K562 (cell line): Measurements from ENCODE around the gene EML6. TPM values are rescaled to one million over a fixed set of nuclear protein-coding genes. Genes with fewer than 3 reads are reported as not detected.

Source experiments
- ATAC-seq: fragments of 200-7000 bp; cut with Tn5 transposase; 3 replicates; pipeline ENCODE4 v1.9.1; 2020; ENCODE audit warnings: moderate library complexity
- BruUV-seq: library from RNA; stranded (reverse); fragments of 400-500 nt; replicated peaks from 2 replicates; lab custom pipeline; 2021; lab: Mats Ljungman, UMichigan
- CTCF ChIA-PET: fragments of 300-600 bp; formaldehyde crosslinking; extraction: SDS; loops from one replicate; lab custom pipeline; 2021; ENCODE audit warnings: low intra/inter-chr PET ratio; lab: Yijun Ruan, JAX
- POLR2A ChIA-PET: fragments of 300-600, 350-650 bp; sonication (Branson Sonifier 250); formaldehyde crosslinking; extraction: SDS; loops from one replicate; lab custom pipeline; 2021; ENCODE audit warnings: antibody characterized with exemption, inconsistent platforms; lab: Yijun Ruan, JAX
- DNase-seq, 4 experiments: peaks; one replicate each; pipeline versions ENCODE4 v3.0.0 to v3.0.0-alpha.2; 2011 to 2018; ENCODE audit warnings: low spot score in 3 of 4, mixed read lengths in 3 of 4; ENCODE audit errors: extremely low read depth in 1 of 4
- FAIRE-seq: peaks from 2 replicates; lab custom pipeline; 2011; peaks lifted over from hg19 to GRCh38; lab: Jason Lieb, UNC
- H2AFZ ChIP-seq: 2 replicates; pipeline ENCODE4 v1.6.0; 2011; ENCODE audit warnings: low read depth, low read length, control low read depth, inconsistent platforms
- H3K27ac ChIP-seq: fragments of 200-600 bp; 3 replicates; pipeline ENCODE4 v1.8.0; 2011; ENCODE audit warnings: low read depth, mild to moderate bottlenecking, control low read depth, inconsistent platforms, low read length, moderate library complexity, mixed read lengths; ENCODE audit errors: extremely low read depth
- H3K27me3 ChIP-seq, 2 experiments: fragments of 300-600 bp in 1 of 2; 2 replicates in 1 of 2; 3 replicates in 1 of 2; pipeline versions ENCODE4 v1.6.0 to v1.8.0; 2011; ENCODE audit warnings: inconsistent platforms in 2 of 2, low read length in 2 of 2, mild to moderate bottlenecking in 1 of 2, mixed read lengths in 1 of 2, moderate library complexity in 1 of 2; ENCODE audit not compliant: control insufficient read depth in 2 of 2, insufficient read depth in 2 of 2
- H3K36me3 ChIP-seq: fragments of 300-600 bp; 3 replicates; pipeline ENCODE4 v1.8.0; 2011; ENCODE audit warnings: mild to moderate bottlenecking, low read length, inconsistent platforms; ENCODE audit not compliant: control insufficient read depth, insufficient read depth
- H3K4me1 ChIP-seq, 2 experiments: fragments of 200-600 bp in 1 of 2; replicated peaks in 1 of 2; 2 replicates in 1 of 2; 3 replicates in 1 of 2; pipeline versions ENCODE4 v1.5.1 to v1.8.0; 2011; ENCODE audit warnings: inconsistent platforms in 2 of 2, low read length in 2 of 2, mild to moderate bottlenecking in 1 of 2, mixed read lengths in 1 of 2, moderate library complexity in 1 of 2; ENCODE audit not compliant: control insufficient read depth in 2 of 2, insufficient read depth in 2 of 2
- H3K4me2 ChIP-seq: 2 replicates; pipeline ENCODE4 v1.6.1; 2011; ENCODE audit warnings: low read length, control low read depth, inconsistent platforms, mixed read lengths; ENCODE audit not compliant: insufficient read depth
- H3K4me3 ChIP-seq: fragments of 200-600 bp; sonication (generic), shearing (Covaris generic); 2 replicates; pipeline ENCODE4 v1.5.1; 2016; ENCODE audit warnings: control low read depth, inconsistent platforms
- H3K79me2 ChIP-seq: fragments of 200-600 bp; 3 replicates; pipeline ENCODE4 v1.8.0; 2011; ENCODE audit warnings: low read length, inconsistent platforms; ENCODE audit not compliant: control insufficient read depth, insufficient read depth
- H3K9ac ChIP-seq, 2 experiments: 2 replicates each; pipeline versions ENCODE4 v1.6.0 to v1.6.1; 2011; ENCODE audit warnings: low read depth in 2 of 2, low read length in 2 of 2, control low read depth in 1 of 2, inconsistent platforms in 1 of 2, mild to moderate bottlenecking in 1 of 2, mixed read lengths in 1 of 2; ENCODE audit not compliant: insufficient read depth in 1 of 2
- H3K9me1 ChIP-seq: one replicate; pipeline ENCODE4 v1.6.0; 2011; ENCODE audit warnings: inconsistent platforms, mild to moderate bottlenecking, low read length, moderate library complexity; ENCODE audit not compliant: control insufficient read depth, insufficient read depth
- H3K9me3 ChIP-seq: replicated peaks from 2 replicates; pipeline ENCODE4 v1.5.1; 2011; ENCODE audit warnings: low read depth, low read length, inconsistent platforms; ENCODE audit not compliant: control insufficient read depth, insufficient read depth
- H4K20me1 ChIP-seq: replicated peaks from 2 replicates; pipeline ENCODE4 v1.6.1; 2011; ENCODE audit warnings: low read length, inconsistent platforms, mixed read lengths; ENCODE audit not compliant: control insufficient read depth, insufficient read depth
- STAT5B ChIP-seq: fragments of 250-450 bp; sonication (Bioruptor Pico); IDR thresholded peaks from 2 replicates; pipeline ENCODE4 v1.8.0; 2021; ENCODE audit warnings: mild to moderate bottlenecking, inconsistent platforms
- TBL1XR1 ChIP-seq, 2 experiments: IDR thresholded peaks; 2 replicates each; pipeline ENCODE4 v1.6.1; 2012; ENCODE audit warnings: improper control_type of control experiment in 2 of 2, low read length in 2 of 2, mild to moderate bottlenecking in 1 of 2
- ZNF324 ChIP-seq: fragments of 250-450 bp; sonication (Bioruptor Pico); IDR thresholded peaks from 2 replicates; pipeline ENCODE4 v1.4.0; 2020; ENCODE audit warnings: mild to moderate bottlenecking
- ZNF445 ChIP-seq: fragments of 250-450 bp; sonication (Bioruptor Pico); IDR thresholded peaks from 2 replicates; pipeline ENCODE4 v1.4.0; 2020; ENCODE audit warnings: low read depth, mild to moderate bottlenecking, moderate library complexity
- in situ Hi-C: fragments of 300-500 bp; cut with MboI; formaldehyde crosslinking; loops from 4 replicates; pipeline ENCODE4 v1.15.0; 2018; ENCODE audit warnings: inconsistent platforms, mixed read lengths
- intact Hi-C: fragments of 100-400 bp; cut with micrococcal nuclease; formaldehyde crosslinking; loops from 2 replicates; pipeline ENCODE4 v1.14.2; 2022
- polyA plus RNA-seq, 8 experiments: library from polyadenylated mRNA; depleted of rRNA in 4 of 8; stranded (reverse) in 5 of 8; unstranded in 3 of 8; fragments of >200 nt; fragmentation: Nextera tagmentation in 2 of 8; fragmentation: Illumina TruSeq in 1 of 8; extraction: Ambion mirVana in 2 of 8; extraction: Trizol in 1 of 8; gene quantifications; 2 replicates each; pipeline versions ENCODE4 v1.2.1 to v1.2.3, GENCODE V29; 2011 to 2014; ENCODE audit warnings: inconsistent platforms in 1 of 8, missing spikeins in 1 of 8
- total RNA-seq, 7 experiments: library from RNA; depleted of rRNA in 6 of 7; stranded (reverse); fragments of >200 nt in 6 of 7; fragmentation: Illumina TruSeq in 2 of 7; extraction: Trizol in 2 of 7; gene quantifications; 2 replicates each; pipeline versions ENCODE4 v1.2.1 to v1.2.3, GENCODE V29; 2011 to 2021; ENCODE audit warnings: low replicate concordance in 1 of 7
- TF ChIP-seq, protein P1 (sequence below): fragments of 450-650 bp; IDR thresholded peaks from 2 replicates; pipeline ENCODE4 v1.6.1; 2014; ENCODE audit warnings: low read depth, mild to moderate bottlenecking, moderate library complexity, borderline replicate concordance

Gene EML6
- total and polyA plus RNA-seq, 9 of the 15 experiments (the other 6 are each of a cell fraction or from before 2014, with no cell fraction given), result 0.07 to 0.56 (median 0.25) TPM

- Histone ChIP-seq H3K4me2 (no peak overlapping the region), H3K9me1 (no peaks in the 10 kb centered on the region), H3K4me3 (no peak overlapping the region), H3K36me3 (no peaks in the 10 kb centered on the region), H3K27me3 (peaks cover 0 to 5% of the 10 kb centered on the region in 2 experiments; a peak in 1 of 5 replicates), H3K4me1 (no peaks in the 10 kb centered on the region), H3K9me3 (no peaks in the 10 kb centered on the region), H3K9ac (no peak overlapping the region), H2AFZ (no peak overlapping the region), H3K27ac (no peak overlapping the region), H3K79me2 (no peaks in the 10 kb centered on the region), H4K20me1 (no peaks in the 10 kb centered on the region)
- ATAC-seq (no peak), DNase-seq (no peak), FAIRE-seq (no peak)
- POLR2A ChIA-PET, result no interaction called here
- no TSS peak for BruUV-seq
- intact Hi-C loops (no loop called here), in situ Hi-C loops (no loop called here)
- TF ChIP-seq STAT5B (CRISPR knock-in tag) (no peak), ZNF445 (CRISPR knock-in tag) (no peak), TBL1XR1 (IDR thresholded peaks at IDR 0.05; ENCODE audit: low read length in 2 of 2) (no peak), ZNF324 (CRISPR knock-in tag) (peak; percentile 90)
- TF ChIP-seq, protein P1, sequence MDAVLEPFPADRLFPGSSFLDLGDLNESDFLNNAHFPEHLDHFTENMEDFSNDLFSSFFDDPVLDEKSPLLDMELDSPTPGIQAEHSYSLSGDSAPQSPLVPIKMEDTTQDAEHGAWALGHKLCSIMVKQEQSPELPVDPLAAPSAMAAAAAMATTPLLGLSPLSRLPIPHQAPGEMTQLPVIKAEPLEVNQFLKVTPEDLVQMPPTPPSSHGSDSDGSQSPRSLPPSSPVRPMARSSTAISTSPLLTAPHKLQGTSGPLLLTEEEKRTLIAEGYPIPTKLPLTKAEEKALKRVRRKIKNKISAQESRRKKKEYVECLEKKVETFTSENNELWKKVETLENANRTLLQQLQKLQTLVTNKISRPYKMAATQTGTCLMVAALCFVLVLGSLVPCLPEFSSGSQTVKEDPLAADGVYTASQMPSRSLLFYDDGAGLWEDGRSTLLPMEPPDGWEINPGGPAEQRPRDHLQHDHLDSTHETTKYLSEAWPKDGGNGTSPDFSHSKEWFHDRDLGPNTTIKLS, result no peak
- CTCF ChIA-PET, result no interaction called here
Measured at GRCh38 chr2:54775710-54776109, 52.2 kb downstream of the EML6 start.
